CD4-positive, alpha-beta T cell treated with Interleukin-2 at 100 ng/mL for 4 hours (primary cell): Measurements from ENCODE around the gene PIM1.
"Not testable (repeated sequence)": the region's sequence is repeated elsewhere in the genome, so short reads cannot be mapped to it uniquely, and the experiment has no call there.

Experiments used
- DNase-seq: peaks from one replicate; pipeline ENCODE4 v3.0.0-alpha.2; 2020; ENCODE audit warnings: low spot score

PIM1 gene

DNA sequence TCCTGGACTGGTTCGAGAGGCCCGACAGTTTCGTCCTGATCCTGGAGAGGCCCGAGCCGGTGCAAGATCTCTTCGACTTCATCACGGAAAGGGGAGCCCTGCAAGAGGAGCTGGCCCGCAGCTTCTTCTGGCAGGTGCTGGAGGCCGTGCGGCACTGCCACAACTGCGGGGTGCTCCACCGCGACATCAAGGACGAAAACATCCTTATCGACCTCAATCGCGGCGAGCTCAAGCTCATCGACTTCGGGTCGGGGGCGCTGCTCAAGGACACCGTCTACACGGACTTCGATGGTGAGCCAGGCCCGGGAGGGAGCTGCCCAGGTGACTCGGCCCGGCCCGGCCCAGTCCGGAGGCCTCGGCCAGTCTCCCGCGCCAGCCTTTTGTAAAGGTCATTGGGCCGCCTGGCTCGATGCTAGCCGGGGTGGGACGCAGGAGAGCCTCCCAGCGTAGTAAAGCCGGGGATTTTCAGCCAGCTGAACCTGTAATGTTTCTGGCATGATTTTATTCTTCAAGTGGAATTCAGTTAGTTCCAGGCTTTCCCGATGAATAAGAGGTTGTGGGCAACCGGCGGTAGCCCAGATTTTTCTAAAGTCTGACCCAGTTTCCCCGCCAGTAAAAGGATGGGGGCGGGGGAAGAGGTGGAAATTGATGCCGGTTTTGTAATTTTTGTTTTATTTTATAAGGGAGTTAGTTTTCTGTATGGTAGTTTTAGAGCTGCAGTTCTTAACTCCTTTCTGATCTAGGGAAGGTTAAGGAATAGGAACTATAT is 1.4 kb downstream of the PIM1 start:
- peak; percentile 40 for DNase-seq

DNA sequence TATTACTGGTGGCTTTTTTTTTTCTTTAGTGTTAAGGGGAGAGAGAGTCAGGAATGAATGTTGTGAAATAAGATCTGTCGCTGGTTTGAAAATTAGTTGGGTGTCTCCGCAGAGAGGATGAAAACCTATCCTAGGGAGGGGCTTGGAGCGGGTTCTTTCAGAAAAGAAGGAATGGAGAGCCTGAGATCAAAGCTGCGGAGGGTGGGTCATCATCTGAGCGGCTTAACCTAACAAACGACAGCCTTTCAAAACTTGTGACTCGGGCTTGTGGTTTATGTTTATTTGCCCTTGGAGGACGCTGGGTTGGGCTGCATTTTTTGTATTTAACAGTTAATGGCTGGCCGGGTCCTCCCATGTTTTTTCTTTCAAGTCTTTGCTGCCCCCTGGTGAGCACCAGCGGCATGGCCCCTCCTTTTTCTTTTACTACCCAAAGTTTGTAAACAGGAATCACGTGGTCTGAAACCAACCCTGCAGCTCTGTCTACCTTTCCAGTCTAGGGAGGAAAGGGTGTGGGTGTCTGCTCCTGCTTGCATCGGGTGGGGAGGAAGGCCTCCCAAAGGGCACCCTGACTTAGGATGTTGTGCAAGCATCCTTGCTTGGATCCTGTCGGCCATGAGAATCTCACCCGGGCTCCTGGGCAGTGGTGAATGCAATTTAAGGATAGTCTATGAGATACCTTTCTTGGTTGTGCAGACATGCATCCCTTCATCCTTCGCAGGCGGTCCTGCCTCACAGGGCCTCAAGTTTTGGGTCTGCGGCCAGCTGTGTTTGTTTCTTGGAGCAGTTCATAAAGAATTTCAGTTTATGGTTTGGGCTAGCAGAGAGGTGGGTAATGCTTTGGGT is 2.2 kb downstream of the PIM1 start:
- peak; percentile 98 for DNase-seq

DNA sequence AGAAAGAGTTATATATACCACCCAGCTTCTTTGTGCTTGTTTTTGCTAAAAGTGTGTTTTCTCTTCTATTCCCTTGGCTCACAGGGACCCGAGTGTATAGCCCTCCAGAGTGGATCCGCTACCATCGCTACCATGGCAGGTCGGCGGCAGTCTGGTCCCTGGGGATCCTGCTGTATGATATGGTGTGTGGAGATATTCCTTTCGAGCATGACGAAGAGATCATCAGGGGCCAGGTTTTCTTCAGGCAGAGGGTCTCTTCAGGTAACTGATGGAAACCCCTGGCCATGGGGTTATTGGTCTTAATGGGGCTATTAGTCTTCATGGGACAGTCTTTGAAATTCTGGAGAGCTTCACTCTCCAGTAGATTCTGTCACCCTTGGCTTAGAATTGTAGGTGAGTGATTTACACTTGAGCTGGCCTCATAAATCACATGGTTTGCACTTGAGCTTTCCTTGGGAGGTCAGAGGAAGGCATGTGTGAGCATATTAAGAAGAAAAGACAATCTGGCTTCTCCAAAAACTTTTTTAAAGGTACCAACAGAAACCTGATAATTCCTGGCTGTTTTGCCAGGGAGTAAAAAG is 3.0 kb downstream of the PIM1 start:
- no peak for DNase-seq

DNA sequence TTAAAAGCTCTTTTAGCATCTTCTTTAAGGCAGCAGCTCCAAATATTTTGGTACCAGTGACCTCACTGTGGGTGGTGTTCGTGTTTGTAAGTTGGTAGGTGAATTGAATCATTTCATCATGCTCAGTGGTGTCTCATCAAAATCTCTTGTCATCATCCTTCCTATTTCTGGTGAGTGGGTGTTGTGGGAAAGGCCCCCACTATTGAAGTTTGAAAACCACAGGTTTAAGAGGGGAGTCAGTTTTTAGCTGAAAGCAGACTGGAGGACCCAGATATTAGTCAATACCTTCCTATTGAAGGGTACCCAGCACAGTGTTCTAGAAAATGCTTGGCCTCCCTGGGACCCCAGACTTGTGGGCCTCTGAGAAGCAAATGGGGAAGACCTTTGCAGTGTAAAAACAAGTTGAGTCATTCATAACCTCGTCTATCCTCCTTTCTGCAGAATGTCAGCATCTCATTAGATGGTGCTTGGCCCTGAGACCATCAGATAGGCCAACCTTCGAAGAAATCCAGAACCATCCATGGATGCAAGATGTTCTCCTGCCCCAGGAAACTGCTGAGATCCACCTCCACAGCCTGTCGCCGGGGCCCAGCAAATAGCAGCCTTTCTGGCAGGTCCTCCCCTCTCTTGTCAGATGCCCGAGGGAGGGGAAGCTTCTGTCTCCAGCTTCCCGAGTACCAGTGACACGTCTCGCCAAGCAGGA is 3.7 kb downstream of the PIM1 start:
- DNase-seq: peak; percentile 90

DNA sequence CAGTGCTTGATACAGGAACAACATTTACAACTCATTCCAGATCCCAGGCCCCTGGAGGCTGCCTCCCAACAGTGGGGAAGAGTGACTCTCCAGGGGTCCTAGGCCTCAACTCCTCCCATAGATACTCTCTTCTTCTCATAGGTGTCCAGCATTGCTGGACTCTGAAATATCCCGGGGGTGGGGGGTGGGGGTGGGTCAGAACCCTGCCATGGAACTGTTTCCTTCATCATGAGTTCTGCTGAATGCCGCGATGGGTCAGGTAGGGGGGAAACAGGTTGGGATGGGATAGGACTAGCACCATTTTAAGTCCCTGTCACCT is 4.2 kb downstream of the PIM1 start:
- DNase-seq: no peak

DNA sequence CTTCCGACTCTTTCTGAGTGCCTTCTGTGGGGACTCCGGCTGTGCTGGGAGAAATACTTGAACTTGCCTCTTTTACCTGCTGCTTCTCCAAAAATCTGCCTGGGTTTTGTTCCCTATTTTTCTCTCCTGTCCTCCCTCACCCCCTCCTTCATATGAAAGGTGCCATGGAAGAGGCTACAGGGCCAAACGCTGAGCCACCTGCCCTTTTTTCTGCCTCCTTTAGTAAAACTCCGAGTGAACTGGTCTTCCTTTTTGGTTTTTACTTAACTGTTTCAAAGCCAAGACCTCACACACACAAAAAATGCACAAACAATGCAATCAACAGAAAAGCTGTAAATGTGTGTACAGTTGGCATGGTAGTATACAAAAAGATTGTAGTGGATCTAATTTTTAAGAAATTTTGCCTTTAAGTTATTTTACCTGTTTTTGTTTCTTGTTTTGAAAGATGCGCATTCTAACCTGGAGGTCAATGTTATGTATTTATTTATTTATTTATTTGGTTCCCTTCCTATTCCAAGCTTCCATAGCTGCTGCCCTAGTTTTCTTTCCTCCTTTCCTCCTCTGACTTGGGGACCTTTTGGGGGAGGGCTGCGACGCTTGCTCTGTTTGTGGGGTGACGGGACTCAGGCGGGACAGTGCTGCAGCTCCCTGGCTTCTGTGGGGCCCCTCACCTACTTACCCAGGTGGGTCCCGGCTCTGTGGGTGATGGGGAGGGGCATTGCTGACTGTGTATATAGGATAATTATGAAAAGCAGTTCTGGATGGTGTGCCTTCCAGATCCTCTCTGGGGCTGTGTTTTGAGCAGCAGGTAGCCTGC is 4.8 kb downstream of the PIM1 start:
- DNase-seq: no peak

DNA sequence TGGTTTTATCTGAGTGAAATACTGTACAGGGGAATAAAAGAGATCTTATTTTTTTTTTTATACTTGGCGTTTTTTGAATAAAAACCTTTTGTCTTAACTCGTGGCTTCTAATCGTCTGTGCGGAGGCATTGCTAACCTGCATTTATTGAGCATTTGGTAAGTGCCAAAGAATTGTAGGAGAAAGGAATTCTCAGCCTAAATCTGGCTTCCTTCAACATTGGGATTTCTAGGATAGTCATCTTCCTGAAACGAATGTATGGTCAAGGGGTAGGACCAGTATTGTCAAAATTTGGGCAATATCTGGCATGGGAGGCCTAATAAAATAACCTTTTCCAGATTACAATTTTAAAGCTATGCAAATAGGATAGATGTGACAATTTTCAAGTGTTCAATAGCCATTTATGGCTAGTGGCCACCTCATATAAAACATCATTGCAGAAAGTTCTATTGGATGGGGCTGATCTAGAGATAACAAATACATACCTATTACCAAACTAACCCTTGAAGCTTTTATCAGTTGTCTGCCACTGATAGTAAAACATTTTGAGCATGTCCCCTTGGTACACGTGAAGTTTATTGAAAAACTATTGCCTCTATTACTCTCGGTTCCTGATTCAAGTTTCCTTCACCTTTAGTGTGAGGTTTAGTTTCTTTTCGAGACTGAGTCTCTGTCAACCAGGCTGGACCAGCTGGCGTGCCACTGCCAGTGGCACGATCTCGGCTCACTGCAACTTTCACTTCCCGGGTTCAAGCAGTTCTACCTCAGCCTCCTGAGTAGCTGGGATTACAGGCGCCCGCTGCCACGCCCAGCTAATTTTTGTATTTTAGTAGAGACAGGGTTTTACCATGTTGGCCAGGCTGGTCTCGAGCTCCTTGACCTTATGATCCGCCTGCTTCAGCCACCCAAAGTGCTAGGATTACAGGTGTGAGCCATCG is 5.6 kb downstream of the PIM1 start:
- peak; percentile 31 for DNase-seq

DNA sequence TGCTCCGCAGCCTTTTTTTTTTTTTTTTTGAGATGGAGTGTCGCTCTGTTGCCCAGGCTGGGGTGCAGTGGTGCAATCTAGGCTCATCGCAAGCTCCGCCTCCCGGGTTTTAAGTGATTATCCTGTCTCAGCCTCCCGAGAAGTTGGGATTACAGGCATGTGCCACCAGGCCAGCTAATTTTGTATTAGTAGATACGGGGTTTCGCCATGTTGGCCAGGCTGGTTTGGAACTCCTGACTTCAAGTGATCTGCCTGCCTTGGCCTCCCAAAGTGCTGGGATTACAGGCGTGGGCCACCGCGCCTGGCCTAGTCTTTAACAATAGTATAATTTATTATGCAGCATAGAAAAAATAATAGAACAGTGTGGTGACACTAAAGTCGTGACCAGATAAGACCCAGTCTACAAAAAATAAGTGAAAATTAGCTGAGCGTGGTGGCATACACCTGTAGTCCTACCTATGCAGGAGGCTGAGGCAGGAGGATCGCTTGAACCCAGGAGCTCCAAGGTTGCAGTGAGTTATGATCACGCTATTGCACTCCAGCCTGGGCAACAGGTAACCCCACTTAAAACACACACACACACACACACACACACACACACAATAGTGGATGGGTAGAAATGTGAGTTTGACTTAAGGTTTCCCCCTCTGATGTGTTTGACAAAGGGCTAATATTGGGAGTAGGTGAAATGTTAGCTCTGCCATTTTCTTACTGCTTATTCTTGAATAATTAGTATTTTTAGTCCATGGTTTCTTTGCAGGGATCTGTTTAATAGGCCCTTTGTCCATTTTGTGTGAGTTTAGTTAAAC is 6.5 kb downstream of the PIM1 start:
- peak; percentile 24 for DNase-seq

DNA sequence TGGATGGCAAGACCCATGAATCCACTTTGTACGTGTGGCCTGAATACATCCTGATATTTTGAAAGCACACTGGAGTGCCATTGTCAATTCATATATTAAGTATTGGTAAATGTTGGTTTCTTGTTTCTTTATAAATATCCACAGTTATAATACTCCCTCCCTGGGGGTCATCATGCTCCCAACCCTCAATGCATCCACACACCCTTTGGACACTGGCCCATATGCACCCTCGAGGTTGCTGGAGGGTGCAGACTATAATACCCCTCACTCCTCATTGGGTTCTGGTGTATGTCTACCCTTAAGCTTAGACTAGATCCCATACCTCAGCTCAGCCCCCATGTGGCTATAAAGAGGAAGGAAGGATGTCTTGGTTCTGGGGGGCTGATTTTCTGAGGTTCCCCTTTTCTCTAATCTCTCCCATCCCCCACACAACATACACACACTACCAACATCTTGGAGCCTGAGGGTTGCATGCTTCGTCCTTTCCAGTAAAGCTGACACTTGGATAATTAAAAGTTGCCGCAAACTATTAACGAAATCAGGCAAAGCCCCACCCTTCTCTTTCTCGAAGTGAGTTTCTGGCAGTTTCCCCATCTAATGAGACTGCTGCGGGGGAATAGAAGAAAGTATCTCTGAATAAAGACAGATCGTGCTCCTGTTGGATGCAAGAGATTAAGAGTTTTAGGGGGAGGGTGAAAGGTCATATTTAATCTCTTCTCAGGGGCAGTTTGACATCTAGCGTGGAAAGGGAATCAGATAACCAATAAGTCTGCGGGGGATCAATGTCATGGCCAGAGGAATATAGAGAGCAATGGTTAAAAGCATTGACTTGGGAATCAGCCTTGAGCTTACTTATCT is 7.4 kb downstream of the PIM1 start:
- DNase-seq: no peak

DNA sequence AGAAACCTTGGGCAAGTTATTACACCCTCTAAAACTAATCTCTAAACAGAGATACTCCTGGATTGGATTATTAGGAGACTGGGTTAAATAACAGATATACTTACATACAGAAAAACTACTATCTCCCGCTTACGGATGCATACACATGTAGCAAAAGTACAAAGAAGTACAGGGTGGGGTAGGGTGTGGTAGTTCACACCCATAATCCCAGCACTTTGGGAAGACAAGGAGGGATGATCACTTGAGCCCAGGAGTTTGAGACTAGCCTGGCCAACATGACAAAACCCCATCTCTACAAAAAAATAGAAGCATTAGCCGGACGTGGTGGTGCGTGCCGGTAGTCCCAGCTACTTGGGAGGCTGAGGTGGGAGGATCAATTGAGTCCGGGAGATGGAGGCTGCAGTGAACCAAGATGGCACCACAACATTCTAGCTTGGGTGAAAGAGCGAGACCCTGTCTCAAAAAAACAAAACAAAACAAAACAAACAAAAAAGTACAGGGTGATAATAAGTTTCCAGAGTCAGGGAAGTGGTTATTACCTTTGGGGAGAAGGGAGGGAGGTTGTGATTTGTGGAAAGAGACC is 8.1 kb downstream of the PIM1 start:
- no peak for DNase-seq

DNA sequence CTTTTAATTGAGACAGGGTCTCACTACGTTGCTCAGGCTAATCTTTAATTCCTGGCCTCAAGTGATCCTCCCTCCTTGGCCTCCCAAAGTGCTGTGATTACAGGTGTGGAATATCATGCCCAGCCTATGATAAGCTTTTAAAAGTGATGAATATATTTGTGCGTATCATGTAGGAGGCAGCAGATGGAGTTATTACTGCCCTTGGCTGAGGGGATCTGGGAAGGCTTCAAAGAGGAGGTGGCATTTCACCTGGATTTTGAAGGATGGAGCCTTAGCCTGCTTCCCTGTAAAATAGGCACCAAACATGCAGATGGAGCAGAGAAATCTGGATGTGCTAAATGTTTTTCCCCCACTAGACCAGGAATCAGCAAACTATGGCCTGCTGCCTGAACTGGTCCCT is 10.1 kb downstream of the PIM1 start:
- DNase-seq: no peak

DNA sequence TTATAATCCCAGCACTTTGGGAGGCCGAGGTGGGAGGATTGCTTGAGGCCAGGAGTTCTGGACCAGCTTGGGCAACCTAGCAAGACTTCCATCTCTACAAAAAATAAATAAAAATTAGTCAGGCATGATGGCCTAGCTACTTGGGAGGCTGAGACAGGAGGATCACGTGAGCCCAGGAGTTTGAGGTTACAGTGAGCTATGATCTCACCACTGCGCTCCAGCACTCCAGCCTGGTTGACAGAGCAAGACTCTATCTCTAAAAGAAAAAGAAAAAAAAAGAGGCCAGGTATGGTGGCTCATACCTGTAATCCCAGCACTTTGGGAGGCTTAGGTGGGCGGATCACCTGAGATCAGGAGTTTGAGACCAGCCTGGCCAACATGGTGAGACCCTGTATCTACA is 10.7 kb downstream of the PIM1 start:
- not testable (repeated sequence) for DNase-seq

DNA sequence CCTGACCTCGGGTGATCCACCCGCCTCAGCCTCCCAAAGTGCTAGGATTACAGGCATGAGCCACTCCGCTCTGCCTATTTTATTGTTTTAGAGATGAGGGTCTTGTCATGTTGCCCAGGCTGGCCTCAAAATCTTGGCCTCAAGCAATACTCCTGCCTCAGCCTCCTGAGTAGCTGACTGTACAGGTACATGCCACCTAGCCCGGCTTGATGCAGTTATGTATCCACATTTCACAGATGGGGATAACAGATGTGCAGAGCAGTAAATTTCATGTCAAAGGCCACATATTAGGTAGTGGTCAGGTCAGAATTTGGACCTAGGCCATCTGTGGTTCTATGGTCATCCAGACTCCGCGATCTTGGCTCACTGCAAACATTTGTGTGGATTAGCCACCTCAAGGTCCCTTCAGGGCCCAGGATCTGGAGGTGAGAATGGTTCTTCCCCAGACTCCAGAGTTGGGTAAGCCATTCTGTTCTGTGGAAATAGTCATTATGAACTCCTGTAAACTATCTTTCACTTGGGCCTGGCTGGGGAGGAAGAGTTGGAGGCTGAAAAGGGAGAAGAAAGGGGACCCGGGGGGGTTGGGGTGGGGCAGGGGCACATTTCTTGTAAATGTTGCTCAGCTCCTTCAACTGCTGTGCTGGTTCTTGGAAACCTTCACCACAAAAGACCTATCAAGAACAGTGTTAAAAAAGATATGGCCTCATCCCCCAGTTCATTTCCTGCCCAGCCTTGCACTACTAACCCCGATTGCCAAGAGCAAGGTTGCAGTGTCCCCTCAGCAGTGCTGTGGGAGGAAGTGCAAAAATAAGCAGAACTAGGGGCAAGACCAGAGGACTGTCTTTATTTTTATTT is 13.0 kb downstream of the PIM1 start:
- DNase-seq: peak; percentile 92

DNA sequence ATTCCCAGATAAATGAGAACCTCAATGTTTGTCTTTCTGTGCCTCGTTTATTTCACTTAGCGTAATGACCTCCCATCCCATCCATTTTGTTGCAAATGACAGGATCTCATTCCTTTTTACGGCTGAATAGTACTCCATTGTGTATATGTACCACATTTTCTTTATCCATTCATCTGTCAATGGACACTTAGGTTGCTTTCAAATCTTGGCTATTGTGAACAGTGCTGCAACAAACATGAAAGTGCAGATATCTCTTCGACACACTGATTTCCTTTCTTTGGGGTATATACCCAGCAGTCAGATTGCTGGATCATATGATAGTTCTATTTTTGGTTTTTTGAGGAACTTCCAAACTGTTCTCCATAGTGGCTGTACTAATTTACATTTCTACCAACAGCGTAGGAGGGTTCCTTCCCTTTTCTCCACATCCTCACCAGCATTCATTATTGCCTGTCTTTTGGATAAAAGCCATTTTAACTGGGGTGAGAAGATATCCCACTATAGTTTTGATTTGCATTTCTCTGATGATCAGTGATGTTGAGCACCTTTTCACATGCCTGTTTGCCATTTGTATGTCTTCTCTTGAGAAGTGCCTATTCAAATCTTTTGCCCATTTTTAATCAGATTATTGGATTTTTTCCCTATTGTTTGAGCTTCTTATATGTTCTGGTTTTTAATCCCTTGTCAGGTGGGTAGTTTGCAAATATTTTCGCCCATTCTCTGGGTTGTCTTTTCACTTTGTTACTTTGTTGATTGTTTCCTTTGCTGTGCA is 16.2 kb downstream of the PIM1 start:
- DNase-seq: not testable (repeated sequence)

DNA sequence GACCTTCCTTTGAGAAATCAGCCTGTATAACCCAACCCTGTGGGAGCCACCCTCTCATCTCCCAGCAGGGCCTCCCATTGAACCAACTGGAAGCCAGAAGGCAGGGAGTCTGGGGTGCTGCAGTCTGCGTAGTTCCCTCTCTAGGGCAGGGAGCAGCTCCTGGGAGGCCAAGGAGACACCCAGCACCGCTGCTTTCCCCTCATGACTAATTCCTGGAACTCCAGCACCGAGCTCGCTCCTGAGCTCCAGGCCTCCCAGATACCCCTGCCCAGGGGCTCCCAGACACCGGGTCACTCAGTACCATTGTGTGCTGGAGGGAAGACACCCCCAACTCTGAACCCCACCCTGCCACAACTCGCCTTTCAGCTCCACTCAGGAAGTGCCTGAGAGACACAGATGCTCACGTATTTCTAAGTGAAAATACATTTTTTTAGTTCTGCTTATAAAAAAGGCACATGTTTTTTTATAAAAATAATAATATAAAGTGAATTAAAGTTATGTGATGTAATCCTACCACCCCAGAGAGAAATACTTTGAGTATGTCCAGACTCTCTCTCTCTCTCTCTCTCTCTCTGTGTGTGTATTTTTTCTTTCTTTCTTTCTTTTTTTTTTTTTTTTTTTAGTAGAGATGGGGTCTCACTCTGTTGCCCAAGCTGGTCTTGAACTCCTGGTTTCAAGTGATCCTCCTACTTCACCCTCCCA is 17.5 kb downstream of the PIM1 start:
- no peak for DNase-seq

DNA sequence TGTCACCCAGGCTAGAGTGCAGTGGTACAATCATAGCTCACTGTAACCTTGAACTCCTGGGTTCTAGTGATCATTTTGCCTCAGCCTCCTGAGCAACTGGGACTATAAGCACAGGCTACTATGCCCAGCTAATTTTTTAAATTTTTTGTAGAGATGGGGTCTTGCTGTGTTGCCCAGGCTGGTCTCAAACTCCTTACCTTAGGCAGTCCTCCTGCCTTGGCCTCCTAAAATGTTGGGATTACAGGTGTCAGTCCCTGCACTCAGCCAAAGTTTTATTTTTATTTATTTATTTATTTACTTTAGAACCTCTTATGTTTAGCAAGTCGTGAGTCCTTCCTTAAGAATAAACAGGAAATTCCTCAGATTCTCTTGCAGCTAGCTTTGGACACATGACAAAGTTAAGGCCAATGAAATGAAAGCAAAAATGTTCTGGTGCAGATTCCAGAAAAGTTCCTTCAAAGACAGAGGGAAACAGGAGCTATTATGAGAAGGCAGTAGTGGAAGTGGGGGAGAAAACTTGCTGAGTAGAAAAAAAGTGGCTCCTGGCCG is 19.1 kb downstream of the PIM1 start:
- no peak for DNase-seq
